ENCODE results near the gene SMURF1.

GRCh38 chr7:98995111-98995510 is 148.8 kb downstream of the SMURF1 start:
- TF ChIP-seq CTCF (conservative IDR thresholded peaks at IDR 0.05 in 1 of 2, IDR thresholded peaks at IDR 0.05 in 1 of 2; ENCODE audit: low read depth in 1 of 2, low read length in 2 of 2) = no peak
- no peak for TF ChIP-seq EZH2 (IDR thresholded peaks at IDR 0.05; ENCODE audit: low read length, missing control alignments)
